ENCODE data around the gene PATJ.

The PATJ gene

GRCh38 chr1:61993331-61993961 lies 251.2 kb downstream of the PATJ start:
- no peak for DNase-seq (ENCODE audit: low read depth in 1 of 2, low spot score in 1 of 2)
- TF ChIP-seq CTCF (IDR thresholded peaks at IDR 0.05; ENCODE audit: insufficient read depth, low read length) (no peak), SPI1 (IDR thresholded peaks at IDR 0.05; ENCODE audit: borderline replicate concordance, low read depth) (no peak), POLR2AphosphoS5 (IDR thresholded peaks at IDR 0.05; ENCODE audit: low read depth) (no peak), REST (IDR thresholded peaks at IDR 0.05; ENCODE audit: insufficient replicate concordance, low read depth) (no peak), GABPA (IDR thresholded peaks at IDR 0.05; ENCODE audit: low read depth) (no peak)
- no peak overlapping the region for H3K27ac ChIP-seq (replicated peaks)

DNA sequence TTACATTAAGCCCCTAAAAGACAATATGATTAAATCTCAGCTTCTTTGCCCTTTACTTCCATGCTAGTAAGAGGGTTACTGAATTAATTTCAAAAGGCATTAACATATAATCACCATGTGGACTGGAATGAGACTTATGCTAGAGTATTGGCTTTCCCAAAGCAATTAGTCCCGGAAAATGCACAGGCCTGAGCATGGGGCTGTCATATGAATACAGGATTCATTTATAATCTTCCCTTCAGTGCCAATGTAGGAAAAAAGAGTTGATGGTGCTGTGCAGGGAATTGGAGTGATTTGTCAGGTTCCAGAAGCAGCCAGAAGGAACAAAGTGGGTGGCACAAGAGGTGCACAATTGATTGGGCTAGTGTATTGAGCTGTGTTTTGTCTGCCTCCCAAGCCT lies 253.4 kb downstream of the PATJ start:
- no peak overlapping the region for H3K4me3 ChIP-seq (replicated peaks; ENCODE audit: insufficient read depth, low read length)
- no peak for DNase-seq (ENCODE audit: low read depth in 1 of 2, low spot score in 1 of 2)
- no peak for TF ChIP-seq POLR2AphosphoS5 (IDR thresholded peaks at IDR 0.05; ENCODE audit: low read depth)
- no peak for TF ChIP-seq GABPA (IDR thresholded peaks at IDR 0.05; ENCODE audit: low read depth)
- no peak for TF ChIP-seq REST (IDR thresholded peaks at IDR 0.05; ENCODE audit: insufficient replicate concordance, low read depth)
- TF ChIP-seq SPI1 (IDR thresholded peaks at IDR 0.05; ENCODE audit: borderline replicate concordance, low read depth), result no peak
- TF ChIP-seq CTCF (IDR thresholded peaks at IDR 0.05; ENCODE audit: insufficient read depth, low read length), result no peak
- H3K27ac ChIP-seq (replicated peaks), result no peak overlapping the region
- H3K27me3 ChIP-seq (ENCODE audit: insufficient read depth, poor library complexity, severe bottlenecking), result no peaks in the 10 kb centered on the region

More at GRCh38 chr1:61993331-61993961, 251.2 kb downstream of the PATJ start:
- H3K27me3 ChIP-seq (ENCODE audit: insufficient read depth, poor library complexity, severe bottlenecking), result no peaks in the 10 kb centered on the region
- H3K4me3 ChIP-seq (replicated peaks; ENCODE audit: insufficient read depth, low read length), result no peak overlapping the region

DNA sequence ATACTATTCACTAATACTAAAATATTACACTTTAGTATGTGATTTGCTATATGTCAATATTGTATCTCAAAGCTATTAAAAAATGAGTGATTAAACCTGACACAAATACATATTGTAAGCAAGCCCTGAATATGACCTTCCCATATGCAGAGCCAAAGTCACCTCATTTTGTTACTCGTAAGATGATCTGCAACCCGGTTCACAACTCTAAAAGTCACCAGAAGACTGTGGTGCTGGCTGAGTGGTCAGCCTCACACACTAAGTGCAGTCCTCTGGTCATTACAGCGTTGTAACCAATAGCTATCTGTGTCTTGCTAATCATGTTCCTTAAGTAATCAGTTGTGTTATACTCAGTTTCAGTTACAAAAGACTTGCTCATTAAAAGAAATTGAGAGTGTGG lies 254.8 kb downstream of the PATJ start:
- Histone ChIP-seq H3K27me3 (ENCODE audit: insufficient read depth, poor library complexity, severe bottlenecking) (no peaks in the 10 kb centered on the region), H3K27ac (replicated peaks) (no peak overlapping the region), H3K4me3 (replicated peaks; ENCODE audit: insufficient read depth, low read length) (no peak overlapping the region)
- no peak for DNase-seq (ENCODE audit: low read depth in 1 of 2, low spot score in 1 of 2)
- TF ChIP-seq GABPA (IDR thresholded peaks at IDR 0.05; ENCODE audit: low read depth) (no peak), REST (IDR thresholded peaks at IDR 0.05; ENCODE audit: insufficient replicate concordance, low read depth) (no peak), POLR2AphosphoS5 (IDR thresholded peaks at IDR 0.05; ENCODE audit: low read depth) (no peak), CTCF (IDR thresholded peaks at IDR 0.05; ENCODE audit: insufficient read depth, low read length) (no peak), SPI1 (IDR thresholded peaks at IDR 0.05; ENCODE audit: borderline replicate concordance, low read depth) (no peak)

All from HL-60 (cell line).